ENCODE measurements around the gene CENPP.

DNA sequence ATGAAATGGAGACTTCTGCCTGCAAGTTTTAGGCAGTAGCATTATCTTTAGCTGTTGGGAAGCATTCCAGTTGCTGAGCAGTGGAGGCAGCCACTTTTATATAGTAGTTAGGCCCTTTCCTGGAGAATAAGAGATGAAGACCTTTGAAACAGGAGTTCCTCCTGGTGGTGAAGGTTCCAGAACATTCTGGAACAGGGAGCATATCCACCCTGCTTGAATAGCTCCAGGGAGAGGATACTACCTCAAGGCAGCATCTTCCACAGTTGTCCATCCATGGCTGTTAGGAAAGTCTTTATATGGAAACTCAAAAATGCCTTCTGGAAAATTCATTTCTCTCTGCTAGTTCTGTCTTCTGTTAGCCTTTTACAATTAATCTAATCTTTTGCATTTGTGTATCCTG lies 153.6 kb downstream of the CENPP start:
- TF ChIP-seq, protein P1, sequence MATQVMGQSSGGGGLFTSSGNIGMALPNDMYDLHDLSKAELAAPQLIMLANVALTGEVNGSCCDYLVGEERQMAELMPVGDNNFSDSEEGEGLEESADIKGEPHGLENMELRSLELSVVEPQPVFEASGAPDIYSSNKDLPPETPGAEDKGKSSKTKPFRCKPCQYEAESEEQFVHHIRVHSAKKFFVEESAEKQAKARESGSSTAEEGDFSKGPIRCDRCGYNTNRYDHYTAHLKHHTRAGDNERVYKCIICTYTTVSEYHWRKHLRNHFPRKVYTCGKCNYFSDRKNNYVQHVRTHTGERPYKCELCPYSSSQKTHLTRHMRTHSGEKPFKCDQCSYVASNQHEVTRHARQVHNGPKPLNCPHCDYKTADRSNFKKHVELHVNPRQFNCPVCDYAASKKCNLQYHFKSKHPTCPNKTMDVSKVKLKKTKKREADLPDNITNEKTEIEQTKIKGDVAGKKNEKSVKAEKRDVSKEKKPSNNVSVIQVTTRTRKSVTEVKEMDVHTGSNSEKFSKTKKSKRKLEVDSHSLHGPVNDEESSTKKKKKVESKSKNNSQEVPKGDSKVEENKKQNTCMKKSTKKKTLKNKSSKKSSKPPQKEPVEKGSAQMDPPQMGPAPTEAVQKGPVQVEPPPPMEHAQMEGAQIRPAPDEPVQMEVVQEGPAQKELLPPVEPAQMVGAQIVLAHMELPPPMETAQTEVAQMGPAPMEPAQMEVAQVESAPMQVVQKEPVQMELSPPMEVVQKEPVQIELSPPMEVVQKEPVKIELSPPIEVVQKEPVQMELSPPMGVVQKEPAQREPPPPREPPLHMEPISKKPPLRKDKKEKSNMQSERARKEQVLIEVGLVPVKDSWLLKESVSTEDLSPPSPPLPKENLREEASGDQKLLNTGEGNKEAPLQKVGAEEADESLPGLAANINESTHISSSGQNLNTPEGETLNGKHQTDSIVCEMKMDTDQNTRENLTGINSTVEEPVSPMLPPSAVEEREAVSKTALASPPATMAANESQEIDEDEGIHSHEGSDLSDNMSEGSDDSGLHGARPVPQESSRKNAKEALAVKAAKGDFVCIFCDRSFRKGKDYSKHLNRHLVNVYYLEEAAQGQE (IDR thresholded peaks at IDR 0.05), result no peak
- TF ChIP-seq EGR1 (IDR thresholded peaks at IDR 0.05; ENCODE audit: low read depth in 2 of 2), result no peak
- no peak for TF ChIP-seq JUND (IDR thresholded peaks at IDR 0.05)
- TF ChIP-seq CTCF (IDR thresholded peaks at IDR 0.05; ENCODE audit: low read depth, low read length, missing input control), result no peak
- no peak for TF ChIP-seq ZBTB33 (IDR thresholded peaks at IDR 0.05)
- TF ChIP-seq YY1 (IDR thresholded peaks at IDR 0.05), result no peak
- no peak for TF ChIP-seq HNF4A (conservative IDR thresholded peaks at IDR 0.05)
